Uterus (tissue), 4 donors: ENCODE data around the gene SLC44A4. TPM values are rescaled to one million over a fixed set of nuclear protein-coding genes. Genes with fewer than 3 reads are reported as not detected.
"Not testable (repeated sequence)": the region's sequence is repeated elsewhere in the genome, so short reads cannot be mapped to it uniquely, and the experiment has no call there.

ENCODE experiments used
- DNase-seq, 2 donors: peaks; one replicate each; pipeline ENCODE4 v3.0.0-alpha.2; 2019 to 2020
- H3K27ac ChIP-seq, 2 donors: fragments of 200-600 bp; sonication (generic); 1 replicate in 1 of 2; 2 replicates in 1 of 2; pipeline ENCODE4 v1.5.1; 2016 to 2018
- H3K27me3 ChIP-seq, 2 donors: fragments of 200-600 bp; sonication (generic); one replicate each; pipeline ENCODE4 v1.5.1; 2018 to 2019; ENCODE audit warnings: control low read depth in 1 of 2
- H3K36me3 ChIP-seq, 2 donors: fragments of 200-600 bp; sonication (generic); one replicate each; pipeline ENCODE4 v1.5.1; 2019; ENCODE audit warnings: control low read depth in 1 of 2
- H3K4me1 ChIP-seq, 2 donors: fragments of 200-600 bp; sonication (generic); one replicate each; pipeline ENCODE4 v1.5.1; 2018 to 2019; ENCODE audit warnings: control low read depth in 1 of 2
- H3K4me3 ChIP-seq, 2 donors: fragments of 200-600 bp; sonication (generic); 1 replicate in 1 of 2; 2 replicates in 1 of 2; pipeline ENCODE4 v1.5.1; 2018 to 2019; ENCODE audit warnings: mild to moderate bottlenecking in 1 of 2
- H3K9me3 ChIP-seq, 2 donors: fragments of 200-600 bp; sonication (generic); one replicate each; pipeline ENCODE4 v1.5.1; 2019; ENCODE audit warnings: control low read depth in 1 of 2
- POLR2A ChIP-seq, 2 donors: fragments of 450-650 bp; IDR thresholded peaks; one replicate each; pipeline ENCODE4 v1.6.1; 2016; ENCODE audit warnings: antibody characterized with exemption in 2 of 2, mild to moderate bottlenecking in 1 of 2, moderate library complexity in 1 of 2
- intact Hi-C: fragments of 100-400 bp; cut with DNase I; formaldehyde crosslinking; loops from one replicate; pipeline ENCODE4 v1.15.1; 2023; ENCODE audit warnings: low total_unique reads
- total RNA-seq, 4 donors: library from RNA; depleted of rRNA in 3 of 4; stranded (reverse); fragments of >200 nt in 3 of 4; gene quantifications; one replicate each; pipeline versions ENCODE4 v1.1.0 to v1.2.4, GENCODE V29; 2014 to 2023
- TF ChIP-seq, protein P1 (sequence below), 4 experiments: fragments of 200-600 bp in 2 of 4; fragments of 450-650 bp in 2 of 4; sonication (generic) in 2 of 4; IDR thresholded peaks; one replicate each; pipeline ENCODE4 v1.5.1; 2016 to 2019; ENCODE audit warnings: antibody characterized with exemption in 4 of 4, mild to moderate bottlenecking in 2 of 4, moderate library complexity in 1 of 4
- donor health status: DM: yes; HTN: yes; CAD: no.

The SLC44A4 gene
- total RNA-seq, 4 donors from 2014 or later: 5.0 to 46.1 (median 5.8) TPM

DNA sequence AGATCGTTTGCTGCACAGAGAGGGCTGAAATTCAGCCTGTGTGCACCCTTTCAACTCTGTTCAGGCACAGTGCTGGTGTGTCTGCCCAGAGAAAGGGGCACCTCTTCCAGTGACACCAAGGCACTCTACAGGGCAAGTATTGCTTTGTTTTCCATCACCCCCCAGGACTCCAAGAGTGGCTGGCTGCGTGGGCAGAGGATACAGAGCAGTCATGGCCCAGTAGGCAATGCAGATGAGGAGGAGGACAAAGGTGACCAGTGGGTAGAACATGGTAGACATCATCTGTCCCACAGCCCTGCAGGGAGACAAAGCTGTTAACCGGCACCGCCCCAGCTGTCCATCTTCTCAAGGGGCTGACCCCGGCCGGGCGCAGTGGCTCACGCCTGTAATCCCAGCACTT lies 9.5 kb downstream of the SLC44A4 start:
- Histone ChIP-seq H3K9me3 (no peaks in the 10 kb centered on the region), H3K4me3 (no peak overlapping the region), H3K4me1 (no peaks in the 10 kb centered on the region), H3K36me3 (no peaks in the 10 kb centered on the region), H3K27ac (no peak overlapping the region), H3K27me3 (no peaks in the 10 kb centered on the region)
- no peak for DNase-seq
- intact Hi-C loops: no loop called here
- TF ChIP-seq POLR2A (IDR thresholded peaks at IDR 0.05): no peak
- TF ChIP-seq, protein P1, sequence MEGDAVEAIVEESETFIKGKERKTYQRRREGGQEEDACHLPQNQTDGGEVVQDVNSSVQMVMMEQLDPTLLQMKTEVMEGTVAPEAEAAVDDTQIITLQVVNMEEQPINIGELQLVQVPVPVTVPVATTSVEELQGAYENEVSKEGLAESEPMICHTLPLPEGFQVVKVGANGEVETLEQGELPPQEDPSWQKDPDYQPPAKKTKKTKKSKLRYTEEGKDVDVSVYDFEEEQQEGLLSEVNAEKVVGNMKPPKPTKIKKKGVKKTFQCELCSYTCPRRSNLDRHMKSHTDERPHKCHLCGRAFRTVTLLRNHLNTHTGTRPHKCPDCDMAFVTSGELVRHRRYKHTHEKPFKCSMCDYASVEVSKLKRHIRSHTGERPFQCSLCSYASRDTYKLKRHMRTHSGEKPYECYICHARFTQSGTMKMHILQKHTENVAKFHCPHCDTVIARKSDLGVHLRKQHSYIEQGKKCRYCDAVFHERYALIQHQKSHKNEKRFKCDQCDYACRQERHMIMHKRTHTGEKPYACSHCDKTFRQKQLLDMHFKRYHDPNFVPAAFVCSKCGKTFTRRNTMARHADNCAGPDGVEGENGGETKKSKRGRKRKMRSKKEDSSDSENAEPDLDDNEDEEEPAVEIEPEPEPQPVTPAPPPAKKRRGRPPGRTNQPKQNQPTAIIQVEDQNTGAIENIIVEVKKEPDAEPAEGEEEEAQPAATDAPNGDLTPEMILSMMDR (IDR thresholded peaks at IDR 0.05): no peak

DNA sequence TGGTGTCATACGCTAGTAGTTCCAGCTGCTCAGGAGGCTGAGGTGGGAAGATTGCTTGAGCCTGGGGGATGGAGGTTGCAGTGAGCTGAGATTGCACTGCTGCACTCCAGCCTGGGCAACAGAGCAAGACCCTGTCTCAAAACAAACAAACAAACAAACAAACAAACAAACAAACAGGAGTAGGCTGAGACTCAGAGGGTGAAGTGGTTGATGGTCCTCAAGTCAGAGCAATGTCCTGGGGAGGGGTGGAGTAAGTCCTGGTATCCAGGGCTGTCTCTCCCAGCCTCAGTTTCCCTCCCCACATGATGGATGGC lies 10.2 kb downstream of the SLC44A4 start:
- H3K4me1 ChIP-seq, H3K9me3 ChIP-seq, H3K36me3 ChIP-seq, H3K27me3 ChIP-seq, H3K27ac ChIP-seq, H3K4me3 ChIP-seq, intact Hi-C loops, DNase-seq: not testable (repeated sequence)

DNA sequence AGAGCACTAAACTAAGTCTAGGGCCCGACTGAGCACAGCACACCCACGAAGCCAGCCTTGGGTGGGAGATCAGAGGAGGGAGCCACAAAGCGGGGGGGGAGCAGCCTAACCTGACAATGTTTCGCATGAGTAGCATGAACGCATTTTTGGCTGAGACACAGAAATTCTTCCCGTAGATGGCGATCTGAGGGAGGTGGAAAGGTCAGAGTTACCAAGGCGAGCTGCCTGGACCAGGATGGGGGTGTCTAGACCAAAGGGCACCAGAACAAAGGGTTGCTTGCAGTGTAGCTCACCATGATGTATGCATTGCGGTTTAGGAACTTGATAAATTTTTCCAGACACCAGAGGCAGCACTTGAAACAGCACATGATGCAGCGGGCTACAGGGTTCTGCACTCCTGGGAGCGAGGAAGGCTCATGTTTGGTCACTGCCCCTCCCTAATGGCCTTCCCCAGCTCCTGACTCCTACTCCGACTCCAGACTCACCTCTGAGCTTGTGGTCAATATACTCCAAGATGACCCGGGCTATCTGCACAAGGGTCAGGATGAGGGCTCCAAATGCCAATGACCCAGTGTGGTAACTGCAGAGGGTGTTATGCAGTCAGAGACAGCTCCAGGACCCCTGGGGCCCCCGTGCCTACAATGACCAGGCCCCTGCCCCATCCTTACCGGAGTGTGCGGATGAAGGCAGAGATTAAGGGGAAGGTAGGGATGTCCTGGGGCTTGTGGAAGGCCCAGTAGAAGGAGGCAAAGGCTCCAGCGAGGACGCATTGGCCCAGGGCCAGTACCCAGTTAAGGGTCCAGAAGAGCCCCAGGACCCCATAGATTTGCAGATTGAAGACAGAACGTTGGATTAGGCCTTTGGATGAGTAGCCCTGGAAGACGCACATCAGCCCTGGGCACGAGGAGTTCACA lies 13.3 kb downstream of the SLC44A4 start:
- Histone ChIP-seq H3K4me3 (no peak overlapping the region), H3K9me3 (no peaks in the 10 kb centered on the region), H3K27ac (no peak overlapping the region), H3K27me3 (no peaks in the 10 kb centered on the region), H3K36me3 (no peaks in the 10 kb centered on the region), H3K4me1 (peaks cover 0 to 4% of the 10 kb centered on the region in 2 donors)
- intact Hi-C loops: no loop called here
- no peak for DNase-seq
- no peak for TF ChIP-seq POLR2A (IDR thresholded peaks at IDR 0.05)
- TF ChIP-seq, protein P1 (IDR thresholded peaks at IDR 0.05): no peak

DNA sequence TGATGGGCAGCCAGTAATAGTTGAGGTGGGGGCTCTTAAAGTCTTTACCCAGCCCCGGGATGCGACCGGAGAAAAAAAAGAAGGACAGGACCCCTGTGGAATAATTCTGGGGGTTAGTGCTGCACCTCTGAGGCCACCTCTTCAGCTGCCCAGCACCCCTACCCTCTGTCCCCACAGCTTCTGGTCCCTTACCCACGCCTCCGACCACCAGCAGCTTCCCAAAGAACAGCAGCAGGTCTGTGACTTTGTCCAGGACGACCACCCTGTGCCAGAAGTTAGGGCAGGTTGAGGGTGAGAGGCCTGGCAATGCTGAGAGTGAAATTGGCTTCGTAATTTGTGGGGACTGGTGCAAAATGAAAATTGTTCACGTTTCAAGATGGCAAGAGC lies 14.0 kb downstream of the SLC44A4 start:
- no peak overlapping the region for H3K27ac ChIP-seq

DNA sequence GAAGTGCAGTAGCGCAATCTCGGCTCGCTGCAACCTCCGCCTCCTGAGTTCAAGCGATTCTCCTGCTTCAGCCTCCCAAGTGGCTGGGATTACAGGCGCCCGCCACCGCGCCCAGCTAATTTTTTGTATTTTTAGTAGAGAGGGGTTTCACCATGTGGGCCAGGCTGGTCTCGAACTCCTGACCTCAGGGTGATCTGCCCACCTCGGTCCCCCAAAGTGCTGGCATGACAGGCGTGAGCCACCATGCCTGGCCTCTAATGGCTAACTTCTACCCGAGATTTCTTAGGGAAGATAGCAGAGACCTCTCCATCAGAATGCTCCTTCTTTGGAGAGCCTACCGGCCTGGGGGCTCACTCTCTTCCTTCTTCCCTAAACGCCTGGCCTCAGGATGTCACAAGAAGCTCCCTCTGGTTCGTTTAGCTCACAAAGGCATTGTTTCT lies 14.7 kb downstream of the SLC44A4 start:
- H3K4me1 ChIP-seq, DNase-seq, H3K36me3 ChIP-seq, H3K27me3 ChIP-seq, intact Hi-C loops, H3K9me3 ChIP-seq: not testable (repeated sequence)
- Histone ChIP-seq H3K4me3 (peak overlapping the region; percentile 37 to 90), H3K27ac (peak overlapping the region; percentile 85 to 95)

More for the DNA sequence above, 14.0 kb downstream of the SLC44A4 start:
- Histone ChIP-seq H3K36me3 (no peaks in the 10 kb centered on the region), H3K4me1 (peaks cover 0 to 4% of the 10 kb centered on the region in 2 donors), H3K4me3 (no peak overlapping the region), H3K9me3 (no peaks in the 10 kb centered on the region), H3K27me3 (no peaks in the 10 kb centered on the region)
- intact Hi-C loops: no loop called here
- TF ChIP-seq, protein P1 (IDR thresholded peaks at IDR 0.05): no peak
- no peak for TF ChIP-seq POLR2A (IDR thresholded peaks at IDR 0.05)
- DNase-seq: no peak

DNA sequence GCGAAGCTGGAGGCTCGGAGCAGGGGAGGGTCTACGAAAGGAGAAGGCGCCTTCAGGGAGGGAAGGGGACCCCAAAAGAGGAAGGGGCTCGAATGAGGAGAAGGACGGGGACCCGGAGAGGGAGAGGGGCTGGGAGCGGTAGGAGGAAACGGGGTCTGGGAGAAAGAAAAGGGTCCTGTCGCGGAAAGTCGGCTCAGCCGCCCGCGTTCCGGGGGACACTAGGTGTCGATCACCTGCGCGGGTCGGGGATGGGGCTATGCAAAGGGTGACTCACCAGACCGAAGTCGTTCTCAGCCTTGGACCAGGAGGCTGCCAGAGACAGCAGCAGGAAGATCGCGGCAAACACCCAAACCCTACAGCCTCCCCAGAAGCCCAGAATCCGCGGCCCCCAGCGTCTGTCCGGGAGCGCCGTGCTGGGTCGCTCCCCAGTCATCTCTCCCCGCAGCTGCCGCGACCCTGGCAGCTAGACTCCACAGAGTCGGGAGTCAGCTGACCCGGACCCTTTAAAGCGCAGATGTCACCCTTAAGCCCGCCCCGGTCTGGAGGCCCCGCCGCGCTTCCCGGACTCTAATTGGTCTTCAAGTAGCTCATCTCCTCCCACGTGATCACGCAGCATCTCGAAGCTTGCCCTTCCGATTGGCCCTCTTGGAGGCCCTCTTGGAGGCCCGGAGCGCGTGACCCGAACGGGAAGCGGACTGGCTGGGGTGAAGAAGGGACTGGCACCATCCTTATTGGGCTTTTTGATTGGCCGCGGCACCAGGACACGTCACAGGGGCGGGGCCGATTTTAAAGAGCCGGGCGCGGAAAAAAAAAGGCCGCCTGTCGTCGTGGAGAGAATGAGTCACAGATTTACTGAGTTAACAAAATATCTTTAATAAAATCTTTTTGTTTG lies 16.2 kb downstream of the SLC44A4 start, which contains the start of gene NEU1:
TSS of gene NEU1 (minus strand) at position 478 of the 892 bp plus-strand sequence. CDS start at position 433, 45 bp downstream.
- no peaks in the 10 kb centered on the region for H3K9me3 ChIP-seq
- TF ChIP-seq, protein P1 (IDR thresholded peaks at IDR 0.05): peak in 2 of 4 experiments; percentile 2 to 17
- peak; percentile 97 to 98 for TF ChIP-seq POLR2A (IDR thresholded peaks at IDR 0.05)
- peak within 1 kb of the TSS; percentile 92 to 95 for H3K27ac ChIP-seq
- H3K27me3 ChIP-seq: no peaks in the 10 kb centered on the region
- no peaks in the 10 kb centered on the region for H3K36me3 ChIP-seq
- H3K4me1 ChIP-seq: peaks cover 0 to 4% of the 10 kb centered on the region in 2 donors
- peak; percentile 99 to 100 for DNase-seq
- intact Hi-C loops: no loop called here
- peak within 1 kb of the TSS; percentile 67 to 90 for H3K4me3 ChIP-seq
